Stimulated activated CD4-positive, alpha-beta T cell treated with anti-CD3 and anti-CD28 coated beads, Interleukin-2, amount 100 ng/mL, for 4 hours (primary cell): ENCODE results near the gene RALGDS.

ENCODE experiments used
- DNase-seq: peaks from one replicate; pipeline ENCODE4 v3.0.0-alpha.2; 2020; ENCODE audit warnings: low read depth

The RALGDS gene

GRCh38 chr9:133134388-133135145 lies 13.5 kb upstream of the RALGDS start:
- DNase-seq = no peak

DNA sequence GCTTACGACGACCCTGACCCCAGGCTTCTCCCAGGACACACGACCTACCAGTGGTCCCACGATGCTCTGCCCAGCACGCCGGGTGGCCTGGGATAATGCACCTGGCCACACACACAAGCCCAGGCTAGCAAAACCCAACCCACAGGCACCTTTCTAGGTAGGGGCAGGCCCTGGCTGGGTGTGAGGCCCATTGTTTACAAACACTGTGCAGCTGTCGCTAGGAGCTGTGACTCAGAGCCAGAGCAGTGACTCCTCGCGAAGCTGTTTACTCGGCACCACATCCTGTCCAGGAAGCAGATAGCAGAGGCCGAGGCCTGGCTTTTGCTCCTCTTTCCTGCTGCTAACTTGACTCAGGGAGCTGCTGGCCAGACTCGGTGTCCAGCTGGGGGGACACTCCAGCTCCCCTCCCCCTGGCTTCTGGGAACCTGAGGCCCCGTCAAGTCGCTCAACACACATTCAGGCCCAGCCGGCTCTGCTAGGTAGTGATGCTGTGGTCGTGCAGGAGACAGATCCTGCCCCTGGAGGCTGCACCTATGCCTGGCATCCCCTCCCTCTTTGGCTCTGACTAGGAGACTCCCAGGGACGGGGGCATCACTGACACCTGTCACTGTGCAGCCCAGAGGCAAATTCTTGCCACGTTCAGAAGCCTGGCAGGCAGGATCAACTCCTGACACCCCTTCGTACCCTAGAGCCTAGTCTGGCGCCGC lies 12.8 kb upstream of the RALGDS start:
- DNase-seq = peak; percentile 74

DNA sequence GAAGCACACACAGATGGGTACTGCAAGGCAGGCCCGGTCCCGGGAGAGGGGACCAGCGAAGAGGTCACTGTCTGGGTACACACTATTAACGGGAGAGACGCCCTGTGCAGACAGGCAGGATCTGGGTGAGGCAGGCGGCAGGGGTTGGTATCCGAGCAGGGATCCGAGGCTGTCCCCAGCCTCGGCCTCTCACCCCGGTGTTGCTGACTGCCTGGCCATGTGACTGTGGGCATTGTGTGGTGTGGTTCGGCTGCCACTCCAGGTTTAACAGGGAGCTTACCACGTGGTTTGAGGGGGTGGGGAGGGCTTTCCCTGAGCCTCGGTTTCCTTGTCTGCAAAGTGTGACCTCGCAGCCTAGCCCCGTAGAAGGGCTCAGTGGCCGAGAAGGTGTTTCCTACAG lies 11.1 kb upstream of the RALGDS start:
- DNase-seq = no peak

DNA sequence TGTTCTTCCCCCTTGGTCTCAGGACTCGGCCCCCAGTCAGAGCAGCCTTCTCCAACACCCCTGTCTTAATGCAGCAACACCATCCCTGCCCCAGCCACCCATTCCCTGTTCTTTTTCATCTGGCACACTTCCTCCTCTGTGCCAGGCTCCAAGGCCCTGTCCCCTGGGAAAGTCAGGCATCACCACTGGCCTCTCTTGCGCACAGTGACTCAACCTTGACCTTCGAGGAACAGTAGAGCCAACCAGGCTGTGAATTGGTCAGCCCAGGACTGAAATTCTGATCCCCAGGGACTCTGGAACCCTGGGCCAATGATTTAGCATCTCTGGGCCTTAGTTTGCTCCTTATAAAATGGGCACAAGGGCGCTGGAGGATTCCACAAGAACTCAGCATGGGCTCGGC lies 10.5 kb upstream of the RALGDS start:
- DNase-seq = no peak

GRCh38 chr9:133130685-133131244 lies 9.7 kb upstream of the RALGDS start:
- DNase-seq = no peak

DNA sequence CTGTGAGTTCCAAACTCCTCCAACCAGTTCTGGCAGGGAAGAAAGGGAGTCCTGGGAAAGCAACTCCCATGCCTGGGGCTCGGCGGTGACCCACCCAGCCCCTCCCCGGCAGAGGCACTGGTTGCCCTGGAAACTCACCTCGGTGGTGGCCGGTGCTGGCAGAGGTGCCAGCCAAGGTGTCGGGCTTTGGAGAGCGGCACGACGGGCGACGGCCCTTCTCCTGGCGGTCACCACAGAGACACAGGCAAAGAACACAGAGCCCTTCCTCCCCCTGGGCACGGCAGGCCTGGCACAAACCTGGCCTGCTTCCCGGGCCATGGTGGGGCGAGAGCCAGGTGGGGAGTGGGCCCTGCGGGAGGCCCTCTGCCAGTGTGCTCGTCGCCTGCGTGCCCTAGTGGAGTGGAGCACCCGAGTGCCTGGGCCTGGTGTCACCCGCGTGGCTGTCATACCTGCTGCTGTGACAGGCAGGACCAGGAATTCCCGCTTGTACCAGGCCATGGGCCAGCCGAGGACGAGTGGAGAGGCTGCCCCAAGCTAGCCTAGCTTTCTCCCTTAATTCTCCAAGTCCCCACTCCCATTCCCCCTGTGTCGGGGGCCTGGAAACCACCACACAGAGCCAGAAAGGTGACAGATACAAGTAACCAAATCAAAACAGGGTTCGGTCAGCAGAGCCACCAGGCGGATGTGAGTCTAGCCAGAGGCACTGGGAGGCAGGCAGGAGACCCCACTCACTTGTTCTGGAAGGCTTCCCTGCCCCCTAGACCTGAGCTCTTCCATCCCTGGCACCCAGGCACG lies 8.2 kb upstream of the RALGDS start:
- DNase-seq = no peak

- DNase-seq = no peak
These were observed 7.1 kb upstream of the RALGDS start for GRCh38 chr9:133128152-133128551.

DNA sequence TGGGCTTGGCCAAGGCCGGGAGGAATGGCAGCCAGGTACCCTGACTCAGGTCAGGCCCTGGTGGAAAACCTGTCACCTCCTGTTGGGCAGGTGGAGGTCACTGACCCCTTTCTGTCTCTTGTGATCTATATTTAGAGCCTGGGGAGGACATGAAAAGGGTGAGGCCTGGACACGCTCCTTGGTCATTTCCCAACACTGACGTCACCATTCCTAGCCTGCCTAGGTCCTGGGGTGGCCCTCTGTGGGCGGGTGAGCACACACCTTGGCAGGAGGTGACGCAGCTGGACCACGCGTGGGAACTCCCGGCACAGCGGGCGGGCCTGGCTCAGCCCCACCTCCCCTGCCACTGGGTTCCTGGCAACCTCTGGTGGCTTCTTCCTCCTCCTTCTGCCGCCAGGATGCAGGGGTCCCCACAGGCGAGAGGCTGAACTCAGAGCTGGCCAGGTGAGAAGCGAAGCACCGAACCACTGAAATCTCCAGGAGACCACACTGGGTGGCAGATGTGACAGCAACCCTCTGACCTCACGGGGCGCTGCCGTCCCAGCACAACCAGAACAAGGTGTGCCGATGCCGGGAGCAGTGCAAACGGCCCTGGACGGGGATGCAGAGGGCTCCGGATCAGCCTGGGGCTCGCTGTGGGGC lies 6.4 kb upstream of the RALGDS start:
- DNase-seq = no peak

- no peak for DNase-seq
These were observed 5.8 kb upstream of the RALGDS start for GRCh38 chr9:133126697-133127339.

DNA sequence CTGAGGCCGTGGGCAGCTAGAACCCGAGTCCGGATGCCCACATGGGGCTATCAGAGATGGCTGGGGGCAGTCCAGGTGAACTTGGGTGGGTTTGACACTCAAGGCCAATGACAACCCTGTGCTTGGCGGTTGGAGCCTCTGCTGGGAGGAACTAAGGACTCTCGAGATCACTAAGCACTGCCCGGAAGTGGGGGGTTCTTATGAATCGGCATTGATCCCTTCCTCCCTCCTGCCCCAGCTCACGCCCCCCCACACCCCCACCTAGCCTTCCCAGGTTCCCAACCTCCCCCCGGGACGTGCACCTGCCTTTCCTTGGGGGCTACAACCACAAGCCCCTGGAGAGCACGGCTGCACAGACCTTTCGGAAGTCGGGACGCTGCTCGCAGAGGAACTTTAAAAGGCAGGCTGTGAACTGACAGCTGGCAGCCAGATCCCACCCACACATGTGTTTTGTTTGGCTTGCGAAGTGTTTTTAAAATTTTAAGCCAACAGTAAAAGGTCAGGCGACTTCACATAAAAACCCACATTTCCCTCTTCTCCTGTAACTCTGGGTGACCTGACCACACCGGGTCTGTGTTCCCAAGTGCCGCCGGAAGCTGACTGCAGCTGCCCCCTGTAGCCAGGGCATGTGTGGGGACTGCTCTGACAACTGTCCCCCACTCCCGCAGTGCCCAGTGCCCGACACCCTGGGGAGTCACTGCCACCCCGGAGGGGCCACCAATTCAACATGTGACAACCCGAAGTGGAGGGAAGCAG lies 5.1 kb upstream of the RALGDS start:
- DNase-seq = no peak

DNA sequence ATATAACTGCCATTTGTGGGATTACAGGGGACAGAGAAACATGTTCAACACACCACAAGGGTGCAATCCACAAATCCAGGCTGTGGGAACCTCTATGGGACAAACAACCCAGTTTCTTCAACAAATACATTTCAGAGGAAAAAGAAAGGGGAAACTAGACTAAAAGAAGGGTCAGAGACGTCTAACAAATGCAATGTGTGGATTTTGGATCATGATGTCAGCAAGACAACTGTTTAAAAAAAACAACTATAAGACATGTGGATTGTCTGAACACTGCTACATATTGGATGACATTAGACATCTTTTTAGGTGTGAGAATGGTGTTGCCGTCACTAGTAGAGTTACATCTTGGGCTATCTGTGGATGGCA lies 3.9 kb upstream of the RALGDS start:
- no peak for DNase-seq

- no peak for DNase-seq
These were observed 3.3 kb upstream of the RALGDS start for GRCh38 chr9:133124123-133124906.

DNA sequence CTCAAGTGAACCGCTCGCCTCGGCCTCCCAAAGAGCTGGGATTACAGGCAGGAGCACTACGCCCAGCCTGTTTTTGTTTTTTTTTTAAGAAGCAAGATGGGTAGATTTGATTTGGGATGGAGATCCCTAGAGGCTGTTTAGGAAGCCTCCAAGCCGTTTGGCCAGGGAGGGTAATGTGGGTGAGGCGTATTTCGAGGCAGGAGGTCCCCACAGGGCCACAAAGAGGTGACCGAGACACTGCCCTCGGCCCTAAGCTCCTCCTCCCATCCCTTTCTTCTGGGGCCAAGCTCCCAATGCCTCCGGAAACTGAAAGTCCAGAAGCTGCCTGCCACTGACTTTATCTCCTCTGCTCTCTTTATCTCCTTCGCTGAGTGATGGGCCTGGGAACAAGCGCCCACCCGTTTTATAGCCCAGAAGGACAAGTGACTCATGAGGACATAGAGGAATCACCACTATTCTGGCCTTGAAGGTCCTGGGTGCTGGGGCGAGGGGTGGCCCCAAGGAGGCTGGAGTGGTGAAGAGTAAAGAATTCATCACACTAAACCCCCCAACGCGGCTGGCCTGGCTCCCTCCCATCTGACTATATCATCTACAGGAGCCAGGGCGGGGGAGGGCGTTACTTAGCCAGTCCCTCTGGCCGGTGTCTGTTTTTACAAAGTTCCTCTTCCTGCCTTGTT lies 2.0 kb upstream of the RALGDS start:
- no peak for DNase-seq

GRCh38 chr9:133122605-133122934 lies 1.5 kb upstream of the RALGDS start:
- DNase-seq = no peak

DNA sequence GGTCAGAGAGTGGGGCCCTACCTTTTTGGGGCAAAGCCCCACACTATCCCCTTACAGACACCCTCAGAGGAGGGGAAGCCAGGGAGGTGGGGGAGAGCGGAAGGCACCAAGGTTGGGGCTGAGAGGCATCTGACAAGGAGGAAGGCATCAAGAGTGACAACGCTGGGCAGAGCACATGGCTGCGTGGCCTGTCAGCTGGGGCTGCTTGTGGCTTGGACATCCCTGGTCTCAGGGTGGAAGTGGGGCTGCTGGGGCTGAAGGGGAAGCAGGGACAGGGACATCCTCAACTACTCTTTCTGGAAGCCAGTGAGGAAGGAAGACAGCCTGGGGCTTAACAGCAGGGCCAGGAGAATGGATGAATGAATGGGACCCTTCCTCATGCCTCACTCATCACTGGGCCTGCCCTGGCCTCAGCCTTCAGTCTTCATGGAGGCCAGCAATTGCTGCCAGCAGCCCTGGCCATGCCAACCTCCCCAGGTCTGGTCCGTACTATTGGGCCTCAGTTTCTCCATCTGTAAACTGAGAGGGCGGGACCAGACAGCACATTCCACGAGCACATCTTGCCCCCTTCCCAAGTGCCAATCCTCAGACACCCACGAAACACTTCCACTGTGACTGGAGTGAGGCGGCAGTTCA lies 993 bp upstream of the RALGDS start:
- DNase-seq = no peak

- no peak for DNase-seq
These were observed 391 bp downstream of the RALGDS start for GRCh38 chr9:133120501-133121197.

DNA sequence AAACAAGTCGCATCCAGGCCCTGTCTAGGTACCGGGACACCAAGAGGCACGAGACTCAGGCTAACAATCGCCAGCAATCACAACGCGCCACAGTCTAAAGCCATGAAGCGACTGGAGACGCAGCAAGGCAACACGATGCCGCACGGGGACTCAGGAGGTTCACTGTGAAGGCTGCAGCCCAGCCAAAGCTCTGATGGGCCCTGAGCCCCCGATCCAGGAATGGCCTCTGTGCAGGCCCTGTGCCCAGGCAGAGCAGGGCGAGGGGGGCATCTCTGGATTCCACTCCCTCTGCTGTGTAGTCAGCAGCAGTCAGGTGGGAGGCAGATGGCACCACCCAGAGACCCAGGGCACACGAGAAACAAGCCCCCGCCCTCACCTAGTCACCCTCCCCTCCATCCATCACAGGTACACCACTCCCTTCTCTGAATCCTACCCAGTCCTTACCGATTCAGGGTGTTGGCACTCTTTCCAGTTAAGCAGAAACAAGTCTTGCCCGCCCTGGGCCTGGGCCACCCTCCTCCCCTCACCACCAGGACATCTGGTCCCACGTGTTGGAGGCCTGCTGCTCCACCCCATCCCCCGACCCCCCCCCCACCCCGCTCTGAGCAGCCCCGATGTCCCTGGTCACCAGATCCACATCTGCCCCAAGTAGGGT lies 1.1 kb downstream of the RALGDS start:
- no peak for DNase-seq
